ENCODE results near the gene FANCE.
"Not testable (repeated sequence)": the region's sequence is repeated elsewhere in the genome, so short reads cannot be mapped to it uniquely, and the experiment has no call there.

FANCE gene

DNA sequence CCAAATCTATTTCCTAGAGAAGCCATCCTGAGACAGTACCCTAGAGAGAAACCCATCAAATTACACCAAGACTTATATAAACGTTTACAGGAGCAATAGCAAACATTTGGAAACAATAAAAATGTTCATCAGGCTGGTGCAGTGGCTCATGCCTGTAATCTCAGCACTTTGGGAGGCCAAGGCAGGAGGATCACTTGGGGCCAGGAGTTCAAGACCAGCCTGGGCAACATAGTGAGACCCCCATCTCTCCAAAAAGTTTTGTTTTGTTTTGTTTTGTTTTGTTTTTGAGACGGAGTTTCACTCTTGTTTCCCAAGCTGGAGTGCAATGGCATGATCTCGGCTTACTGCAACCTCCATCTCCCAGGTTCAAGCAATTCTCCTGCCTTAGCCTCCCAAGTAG is 19.4 kb upstream of the FANCE start:
- DNase-seq, result not testable (repeated sequence)

DNA sequence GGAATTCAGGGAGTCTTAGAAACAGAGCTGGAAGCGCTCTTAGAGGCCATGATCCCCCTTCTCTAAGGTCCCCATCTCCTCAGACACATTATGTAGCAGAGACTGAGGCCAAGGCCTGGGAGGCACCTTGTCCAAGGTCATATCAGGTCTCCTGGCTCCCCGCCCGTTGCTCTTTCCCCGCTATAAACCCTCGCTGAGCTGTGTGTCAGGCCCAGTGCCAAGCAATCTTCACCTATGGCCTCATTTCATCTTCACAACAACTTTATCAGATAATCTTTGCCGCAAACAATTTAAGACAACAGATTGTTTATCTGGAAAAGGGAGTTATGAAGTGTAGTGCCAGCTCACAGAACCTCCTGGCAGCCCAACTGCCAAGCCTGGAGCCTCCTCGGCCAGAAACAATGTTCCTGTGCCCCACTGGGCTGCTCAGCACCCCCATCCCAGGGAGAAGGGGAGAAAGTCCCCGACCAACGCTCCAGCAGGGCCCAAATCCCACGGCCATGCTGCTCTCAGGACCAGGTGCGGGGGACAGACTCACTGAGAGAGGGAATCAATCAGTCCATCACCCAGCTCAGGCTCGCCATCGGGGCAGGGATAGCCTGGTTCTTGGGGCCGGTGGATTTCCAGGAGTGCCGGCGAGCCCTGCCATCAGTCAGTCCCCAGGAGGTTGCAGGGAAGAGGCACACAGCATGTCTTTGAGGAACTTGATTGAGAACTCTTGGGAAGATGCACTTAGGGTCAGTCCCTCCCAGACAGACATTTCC is 16.9 kb upstream of the FANCE start:
- DNase-seq, result no peak

DNA sequence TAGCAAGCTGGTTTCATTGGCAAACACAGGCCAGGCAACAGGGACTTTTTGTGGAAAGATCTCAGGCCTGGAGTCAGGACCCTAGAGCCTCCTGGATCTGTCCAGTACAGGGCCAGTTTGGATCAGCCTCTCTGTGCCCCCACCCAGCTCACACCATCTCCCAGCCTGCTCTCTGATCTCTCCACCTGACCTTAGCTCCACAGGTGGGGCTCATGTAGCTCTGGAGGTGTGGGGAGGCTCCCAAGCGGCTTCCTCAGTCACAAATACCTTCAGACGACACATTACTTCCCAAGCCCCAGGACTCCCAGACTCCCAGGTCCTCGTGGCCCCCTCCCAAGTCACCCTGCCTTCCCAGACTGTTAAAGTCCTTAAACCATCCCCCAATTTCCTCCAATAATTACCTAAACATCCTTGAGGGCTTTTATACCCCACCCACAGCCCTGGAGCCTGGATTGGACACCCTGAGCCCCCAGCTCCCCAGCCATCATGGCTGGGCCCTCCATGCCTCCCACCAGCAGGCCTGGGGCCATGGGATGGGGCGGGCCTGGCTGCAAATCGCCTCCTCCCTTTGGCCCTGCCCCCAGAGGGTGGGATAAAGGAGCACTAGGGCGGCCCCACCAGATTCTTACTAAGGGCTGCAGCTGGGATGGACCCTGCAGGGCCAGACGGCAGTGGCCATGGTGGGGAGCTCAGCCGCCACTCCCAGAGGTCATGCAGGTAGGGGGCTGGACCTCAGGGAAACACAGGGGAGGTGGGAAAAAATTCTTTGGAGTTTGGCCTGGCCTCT is 15.9 kb upstream of the FANCE start:
- no peak for DNase-seq

DNA sequence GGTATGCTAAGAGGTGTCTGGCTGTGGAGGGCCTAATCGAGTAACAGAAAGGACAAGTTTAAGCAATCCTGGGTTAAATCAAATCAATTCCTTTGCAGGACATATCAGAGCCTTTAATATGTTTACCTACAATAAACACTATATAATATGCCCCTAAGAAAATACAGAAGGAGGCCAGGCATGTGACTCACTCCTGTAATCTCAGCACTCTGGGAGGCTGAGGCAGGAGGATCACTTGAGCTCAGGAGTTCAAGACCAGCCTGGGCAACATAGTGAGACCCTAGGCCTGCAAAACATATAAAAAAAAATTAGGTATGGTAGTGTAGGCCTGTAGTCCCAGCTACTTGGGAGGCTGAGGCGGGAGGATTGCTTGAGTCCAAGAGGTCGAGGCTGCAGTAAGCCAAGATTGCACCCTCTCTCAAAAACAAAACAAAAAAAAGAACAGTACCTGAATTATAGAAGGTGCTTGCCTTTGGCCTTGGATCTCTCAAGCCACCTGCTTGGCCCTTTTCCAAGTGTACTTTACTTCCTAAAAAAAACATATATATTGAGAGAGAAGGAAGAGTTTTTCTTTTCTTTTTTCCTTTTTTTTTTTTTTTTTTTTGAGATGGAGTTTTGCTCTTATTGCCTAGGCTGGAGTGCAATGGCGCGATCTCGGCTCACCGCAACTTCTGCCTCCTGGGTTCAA is 13.6 kb upstream of the FANCE start:
- DNase-seq, result not testable (repeated sequence)

DNA sequence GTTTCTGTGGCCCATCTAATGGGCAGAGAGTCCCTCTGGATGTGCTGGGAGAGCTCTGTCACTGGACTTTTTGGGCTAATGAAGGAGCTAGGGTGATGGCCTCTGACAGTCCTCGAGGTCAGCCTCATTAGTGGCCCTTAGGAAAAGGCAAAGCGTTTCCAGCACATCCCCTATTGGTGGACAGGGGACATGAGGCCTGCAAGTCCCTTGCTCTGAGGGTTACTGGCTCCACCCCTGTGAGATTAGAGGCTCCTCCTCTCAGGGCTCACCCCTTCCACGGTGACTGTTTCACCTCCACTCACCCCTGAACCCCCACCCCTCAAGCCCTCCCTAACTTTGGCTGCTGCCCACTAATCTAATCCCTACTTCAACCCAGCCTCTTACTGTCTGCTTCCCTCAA is 12.8 kb upstream of the FANCE start:
- DNase-seq, result no peak

DNA sequence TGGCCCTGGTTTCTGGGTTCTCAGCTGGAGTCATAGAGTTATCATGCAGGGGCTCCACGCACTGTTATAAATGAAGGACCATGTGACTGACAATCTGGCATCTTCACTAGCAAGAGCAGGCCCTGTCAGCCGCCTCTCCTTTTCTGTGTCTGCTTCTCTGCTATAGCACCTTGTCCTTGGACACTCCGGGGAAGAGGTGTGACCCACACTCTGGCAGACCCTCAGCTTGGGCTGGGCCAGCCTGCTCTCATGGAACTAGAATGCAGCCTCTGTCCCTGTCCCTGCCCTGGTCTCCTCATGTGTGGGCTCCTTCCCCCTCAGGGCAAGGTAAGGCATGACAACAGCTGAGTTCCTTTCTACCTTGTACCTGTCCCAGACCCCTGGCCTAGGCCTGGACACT is 10.9 kb upstream of the FANCE start:
- DNase-seq, result no peak

DNA sequence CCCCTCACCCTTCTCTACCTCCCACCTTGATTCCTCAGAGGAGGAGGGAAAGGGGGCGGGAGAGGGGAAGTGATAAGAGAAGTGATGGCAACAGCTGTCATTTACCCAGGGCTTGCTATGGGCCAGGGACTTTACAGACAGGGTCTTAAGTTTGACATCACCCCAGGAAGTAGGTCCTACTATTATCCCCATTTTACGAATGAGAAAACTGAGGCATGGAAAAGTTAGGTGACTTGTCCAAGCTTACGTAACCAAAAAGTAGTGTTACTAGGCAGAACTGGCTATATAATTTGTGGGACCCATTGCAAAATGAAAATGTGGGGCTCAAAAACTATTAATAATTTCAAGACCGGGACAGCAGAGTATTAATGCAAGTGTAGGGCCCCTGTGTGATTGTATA is 10.5 kb upstream of the FANCE start:
- no peak for DNase-seq

DNA sequence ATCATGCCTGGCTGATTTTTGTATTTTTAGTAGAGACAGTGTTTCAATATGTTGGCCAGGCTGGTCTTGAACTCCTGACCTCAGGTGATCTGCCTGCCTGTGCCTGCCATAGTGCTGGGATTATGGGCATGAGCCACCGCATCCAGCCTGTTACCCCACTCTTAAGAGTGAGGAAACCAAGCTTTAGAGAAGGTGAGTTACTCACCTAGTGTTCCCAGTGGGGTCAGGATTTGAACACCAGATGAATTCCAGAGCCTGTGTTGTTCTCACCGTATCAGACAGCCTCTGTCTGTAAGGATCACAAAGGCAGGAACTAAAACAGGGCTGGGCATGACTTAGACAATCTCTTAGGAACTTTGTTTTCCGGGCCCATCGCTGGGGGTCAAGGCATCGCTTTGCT is 9.4 kb upstream of the FANCE start:
- DNase-seq, result no peak

DNA sequence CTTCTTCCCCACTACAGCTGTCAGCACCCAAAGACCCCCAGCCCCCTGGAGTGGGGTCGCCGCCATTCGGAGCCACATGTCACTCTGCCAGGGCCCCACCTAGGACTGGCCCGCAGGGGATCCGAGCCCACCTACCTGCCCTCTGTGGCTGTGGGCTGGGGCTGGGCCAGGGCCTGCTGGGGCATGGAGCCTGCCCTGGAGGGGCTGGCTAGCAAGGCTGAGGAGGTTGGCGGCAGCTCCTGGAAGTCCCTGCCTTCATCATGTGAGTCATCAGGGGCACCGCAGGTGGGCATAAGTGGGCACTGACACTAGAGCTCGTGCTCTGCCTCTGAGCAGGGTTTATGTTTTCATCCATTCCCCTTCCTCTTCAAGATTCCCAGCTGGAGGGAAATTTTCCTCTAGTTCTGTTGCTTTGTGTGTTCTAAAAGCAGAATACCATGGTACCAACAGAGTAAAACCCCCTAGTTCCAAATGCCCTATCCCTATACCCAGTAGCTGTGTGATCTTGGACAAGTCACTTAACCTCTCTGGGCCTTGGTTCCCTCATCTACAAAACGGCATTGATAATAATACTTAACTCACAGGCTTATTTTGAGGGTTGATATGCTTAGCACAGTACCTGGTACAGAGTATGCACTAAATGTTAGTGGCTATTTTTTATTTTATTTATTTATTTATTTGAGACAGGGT is 8.7 kb upstream of the FANCE start:
- no peak for DNase-seq

DNA sequence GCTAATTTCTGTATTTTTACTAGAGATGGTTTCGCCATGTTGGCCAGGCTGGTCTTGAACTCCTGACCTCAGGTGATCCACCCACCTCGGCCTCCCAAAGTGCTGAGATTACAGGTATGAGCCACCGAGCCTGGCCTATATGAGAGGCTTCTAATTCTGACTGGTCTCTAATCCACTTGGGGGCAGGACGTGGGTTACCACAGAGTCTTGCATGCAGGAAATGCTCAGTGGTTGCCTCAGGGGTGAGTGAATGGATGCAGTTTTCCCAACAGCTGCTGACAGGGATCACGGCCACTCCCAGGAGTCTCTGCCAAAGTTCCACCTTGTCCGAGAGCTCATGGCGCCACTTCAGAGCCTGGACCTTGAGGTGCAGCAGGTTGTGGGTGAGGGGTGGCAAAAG is 6.4 kb upstream of the FANCE start:
- no peak for DNase-seq

DNA sequence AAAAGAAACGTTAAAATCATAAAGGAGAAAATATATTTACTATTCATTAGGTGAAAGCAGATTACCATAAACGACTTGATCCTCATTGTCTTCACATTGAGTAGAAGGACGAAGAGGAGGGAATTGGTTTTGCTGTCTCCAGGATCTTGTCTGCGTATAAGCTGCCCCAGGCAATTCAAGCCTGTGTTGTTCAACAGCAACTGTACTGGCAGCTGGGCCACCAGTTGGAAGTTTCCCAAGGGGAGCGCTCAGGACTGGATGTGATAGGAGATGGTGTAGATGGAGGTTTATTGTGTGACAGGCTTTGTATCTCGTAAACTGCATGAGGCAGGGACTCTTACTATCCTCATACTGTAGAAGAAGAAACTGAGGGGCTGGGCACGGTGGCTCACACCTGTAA is 3.9 kb upstream of the FANCE start:
- no peak for DNase-seq

DNA sequence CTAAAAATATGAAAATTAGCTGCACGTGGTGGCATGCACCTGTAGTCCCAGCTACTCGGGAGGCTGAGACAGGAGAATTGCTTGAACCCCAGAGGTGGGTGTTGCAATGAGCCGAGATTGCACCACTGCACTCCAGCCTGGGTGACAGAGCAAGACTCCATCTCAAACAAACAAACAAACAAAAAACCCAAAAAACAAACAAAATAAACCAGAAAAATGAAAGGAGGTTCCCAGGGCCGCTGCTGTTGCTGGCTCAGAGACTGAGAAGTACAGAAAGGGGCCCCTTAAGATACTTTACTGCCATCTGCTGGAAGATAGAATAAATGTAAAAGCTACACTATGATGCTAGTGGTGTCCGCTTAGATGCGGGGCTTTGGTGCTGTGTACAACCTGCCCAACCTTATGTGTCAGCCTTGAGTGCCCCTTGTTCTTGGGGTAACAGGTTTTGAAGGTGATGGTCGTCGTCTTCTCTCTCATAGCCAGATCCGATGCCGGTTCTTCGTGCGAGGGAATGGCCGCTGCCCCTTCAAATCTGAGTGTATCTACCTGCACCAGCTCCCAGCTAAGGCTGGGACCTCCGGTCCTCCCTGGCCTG is 2.8 kb upstream of the FANCE start:
- peak; percentile 49 to 94 (median 82) for DNase-seq

DNA sequence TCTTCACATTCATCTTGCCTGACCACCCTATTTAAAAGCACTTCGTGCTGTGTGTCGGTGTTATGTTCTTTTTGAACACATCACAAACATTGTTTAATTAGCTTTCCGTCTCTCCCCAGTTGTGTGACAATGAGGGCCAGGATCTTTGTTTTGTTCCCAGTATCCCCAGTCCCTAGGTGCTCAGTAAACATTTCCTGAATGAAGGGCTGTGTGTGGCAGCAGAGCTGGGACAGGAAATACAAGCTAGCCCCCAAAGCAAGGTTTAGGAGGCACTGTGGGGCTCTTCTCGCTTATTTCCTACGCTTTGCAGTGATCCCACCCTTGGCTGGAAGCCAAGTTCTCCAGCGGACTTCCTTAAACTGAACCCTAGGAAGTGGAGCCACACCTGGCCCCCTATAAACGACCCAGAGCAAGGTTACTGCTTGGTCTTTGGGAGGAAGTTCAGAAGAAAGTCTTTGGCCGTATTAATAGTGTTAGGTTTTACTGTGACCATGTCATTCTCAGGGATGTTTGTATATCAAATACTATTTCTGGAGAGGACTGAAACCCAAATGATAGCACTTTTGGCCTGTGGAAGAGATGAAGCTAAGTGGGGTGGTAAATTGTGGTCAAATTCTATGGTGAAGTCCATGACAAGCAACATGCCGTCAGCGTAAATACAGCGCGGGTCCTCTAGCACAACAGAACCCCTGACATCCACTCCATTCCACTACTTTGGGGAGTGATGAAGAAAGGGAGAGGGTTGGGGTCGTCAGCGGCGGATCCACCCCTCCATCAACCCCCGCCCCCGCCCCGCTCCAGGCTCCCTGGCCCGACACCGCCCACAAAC is 570 bp upstream of the FANCE start:
- DNase-seq, result peak in 2 of 4 experiments; percentile 20 to 28

DNA sequence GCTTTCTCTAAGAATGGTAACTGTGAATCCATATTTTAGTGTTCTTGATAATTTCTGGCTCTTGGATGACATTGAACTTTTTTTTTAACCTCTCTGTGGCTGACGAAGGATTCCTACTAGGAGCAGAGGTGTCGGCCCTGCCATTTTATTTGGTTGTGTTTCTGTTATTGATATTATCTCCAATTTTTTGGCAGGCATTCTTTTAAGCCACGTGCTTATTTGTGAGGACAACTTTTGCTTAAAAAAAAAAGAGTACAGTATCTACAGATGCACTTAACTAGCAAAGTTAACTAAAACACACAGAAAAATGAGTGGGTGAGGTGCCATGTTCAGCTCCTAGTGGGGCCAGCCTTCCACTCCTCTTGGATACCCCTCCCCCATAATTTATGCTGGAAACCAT is 1.1 kb downstream of the FANCE start:
- DNase-seq, result no peak

DNA sequence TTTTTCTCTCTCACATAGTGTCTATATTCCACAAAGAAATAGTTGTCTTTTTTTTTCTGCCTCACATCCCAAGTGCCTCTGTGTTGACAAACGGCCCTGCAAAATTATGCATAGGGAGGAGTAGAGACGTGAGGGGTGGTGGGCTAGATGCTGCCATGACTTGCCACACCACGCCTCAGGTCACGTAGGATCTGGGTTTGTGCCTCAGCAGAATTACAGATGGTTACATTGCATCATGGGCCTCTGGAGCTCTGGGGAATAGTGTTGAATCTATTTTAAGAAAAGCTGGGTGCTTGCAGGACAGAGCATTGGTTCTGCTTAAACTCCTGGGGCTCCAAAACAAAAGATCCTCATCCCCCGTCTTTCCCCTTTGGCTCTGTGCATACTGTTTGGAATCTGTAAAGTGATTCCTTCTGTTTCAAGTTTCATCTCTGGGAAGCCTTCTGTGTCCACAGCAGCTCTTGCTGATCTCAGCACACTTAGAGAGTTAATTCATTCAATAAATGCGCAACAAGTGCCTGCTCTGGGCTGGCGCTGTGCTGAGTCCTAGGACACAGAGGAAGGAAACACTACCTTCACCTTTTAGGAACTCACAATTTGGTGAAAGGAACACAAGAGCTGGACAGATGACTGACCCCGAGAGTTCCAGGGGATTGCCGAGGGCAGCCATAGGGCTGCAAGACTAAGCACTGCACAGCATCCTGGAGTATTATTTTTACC is 2.4 kb downstream of the FANCE start:
- peak; percentile 40 to 70 (median 60) for DNase-seq

DNA sequence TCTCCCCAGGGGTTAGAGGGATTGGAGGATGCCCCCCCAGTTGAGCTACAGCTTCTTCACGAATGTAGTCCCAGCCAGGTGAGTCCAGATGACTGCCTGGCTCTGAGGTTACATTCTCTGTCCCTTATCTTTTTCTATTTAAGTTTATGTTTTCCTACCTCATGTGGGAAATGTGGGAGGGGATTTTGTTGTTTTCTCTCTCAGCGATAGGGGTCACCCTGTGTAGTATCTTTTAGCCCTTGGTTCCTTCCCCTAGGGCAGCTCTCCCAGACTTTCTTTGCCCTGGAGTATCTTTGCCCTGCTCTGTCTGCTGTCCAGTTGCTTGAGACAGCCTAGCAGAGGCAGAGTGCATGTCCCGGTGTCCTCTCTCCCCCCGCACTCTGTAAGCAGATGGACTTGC is 5.8 kb downstream of the FANCE start:
- no peak for DNase-seq

DNA sequence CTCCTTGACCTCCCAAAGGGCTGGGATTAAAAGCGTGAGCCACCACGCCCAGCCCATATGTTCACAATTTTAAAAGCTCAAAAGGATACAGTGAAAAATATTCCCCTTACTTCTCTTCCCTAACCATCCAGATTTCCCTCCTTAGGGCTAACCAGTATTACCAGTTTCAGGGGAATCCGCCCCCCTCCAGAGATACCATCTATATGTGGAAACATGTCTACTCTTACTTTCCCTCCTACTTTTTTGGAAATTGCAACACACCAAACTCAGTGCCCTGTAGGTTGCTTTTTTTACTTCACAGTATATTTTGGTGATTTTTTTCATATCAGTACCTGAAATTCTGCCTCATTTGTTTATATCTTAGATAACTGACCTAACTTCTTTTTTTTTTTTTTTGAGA is 9.1 kb downstream of the FANCE start:
- peak in 1 of 4 experiments; percentile 0 for DNase-seq

DNA sequence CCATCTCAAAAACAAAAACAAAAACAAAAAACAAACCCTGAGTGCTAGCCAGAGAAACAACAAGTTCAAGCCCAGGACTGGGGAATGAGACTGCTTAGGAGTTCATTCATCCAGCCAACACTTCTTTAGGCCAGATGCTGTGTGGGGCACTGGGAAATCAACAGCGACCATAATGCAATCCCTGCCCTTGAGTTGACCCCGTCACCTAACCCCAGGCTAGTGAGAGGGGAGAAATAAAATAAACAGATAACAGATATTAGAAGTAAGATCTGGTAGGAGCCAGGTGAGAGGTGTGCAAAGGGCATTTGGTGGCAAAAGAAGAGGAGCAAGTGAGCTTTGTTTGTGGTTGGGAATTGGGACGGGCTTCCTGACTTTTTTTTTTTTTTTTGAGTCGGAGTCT is 11.2 kb downstream of the FANCE start:
- DNase-seq, result peak in 1 of 4 experiments; percentile 1

DNA sequence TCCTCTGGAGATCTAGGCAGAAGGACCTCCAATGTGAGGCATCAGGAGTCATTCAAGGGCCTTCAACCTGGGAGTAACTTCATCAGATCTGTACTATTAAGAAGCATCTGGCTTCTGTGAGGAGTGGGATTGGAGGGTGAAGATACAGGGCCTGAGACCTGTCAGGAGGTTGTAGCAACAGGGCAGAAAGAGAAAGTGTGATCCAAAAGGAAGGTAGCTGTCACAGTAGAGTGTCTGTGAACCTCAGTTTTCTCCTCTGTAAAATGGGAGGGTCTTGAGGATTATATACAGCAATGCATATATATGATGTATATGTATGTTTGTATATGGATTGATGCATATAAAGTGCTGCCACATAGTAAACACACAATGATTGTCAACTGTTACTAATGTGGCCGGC is 13.5 kb downstream of the FANCE start:
- DNase-seq, result peak in 1 of 4 experiments; percentile 0

DNA sequence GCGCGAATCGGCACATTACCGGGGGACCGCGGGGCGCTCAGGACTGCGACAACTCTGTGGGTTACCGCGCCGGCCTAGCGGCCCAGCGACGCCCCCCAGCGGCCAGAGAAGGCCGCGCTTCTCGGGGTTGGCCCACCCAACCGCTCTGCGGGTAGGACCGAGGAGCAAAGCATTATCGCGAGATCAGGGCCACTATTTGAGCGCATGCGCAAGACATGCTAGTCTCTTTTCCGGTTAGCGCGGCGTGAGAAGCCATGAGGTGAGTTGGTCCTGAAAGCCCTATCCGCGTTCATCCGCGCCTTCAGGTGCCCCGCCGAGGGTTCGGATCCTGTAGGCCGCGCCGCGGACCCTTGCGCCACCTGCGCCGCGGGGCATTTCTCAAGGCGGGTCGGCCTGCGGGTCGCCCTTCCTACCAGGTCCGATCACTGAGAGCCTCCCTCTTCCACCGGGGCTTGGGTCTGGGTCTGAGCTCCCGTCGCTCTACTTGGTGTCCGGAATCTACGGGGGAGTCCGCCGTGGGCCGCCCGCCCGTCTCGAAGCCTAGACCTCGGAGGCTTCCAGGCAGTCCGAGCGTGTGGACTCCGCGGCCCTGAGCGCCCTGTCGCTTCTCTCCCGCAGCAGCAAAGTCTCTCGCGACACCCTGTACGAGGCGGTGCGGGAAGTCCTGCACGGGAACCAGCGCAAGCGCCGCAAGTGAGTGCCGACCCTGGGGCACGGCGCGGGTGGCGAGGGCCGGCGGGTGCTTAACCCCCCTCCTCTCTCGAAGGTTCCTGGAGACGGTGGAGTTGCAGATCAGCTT is 16.2 kb downstream of the FANCE start, which contains the start of gene RPL10A:
RPL10A (plus strand) TSS at position 221 of the 799 bp plus-strand sequence; CDS start at position 255, 34 bp downstream.
- DNase-seq, result peak; percentile 98 to 99 (median 98)

All from suppressor macrophage (primary cell).